Breast epithelium (tissue), 4 donors: Measurements from ENCODE around the gene ETS2. TPM values are rescaled to one million over a fixed set of nuclear protein-coding genes. Genes with fewer than 3 reads are reported as not detected.

ENCODE experiments used
- DNase-seq, 2 donors: peaks; one replicate each; pipeline ENCODE4 v3.0.0-alpha.2; 2019; ENCODE audit warnings: low spot score in 2 of 2
- H3K27ac ChIP-seq, 2 donors: fragments of 200-600 bp; sonication (generic) in 1 of 2; one replicate each; pipeline ENCODE4 v1.5.1; 2016 to 2019; ENCODE audit warnings: mild to moderate bottlenecking in 1 of 2
- H3K27me3 ChIP-seq, 2 donors: fragments of 200-600 bp; sonication (generic) in 1 of 2; one replicate each; pipeline versions ENCODE4 v1.5.1 to v1.6.0; 2017 to 2019; ENCODE audit warnings: control low read depth in 1 of 2, mild to moderate bottlenecking in 1 of 2
- H3K36me3 ChIP-seq: fragments of 200-600 bp; one replicate; pipeline ENCODE4 v1.5.1; 2019
- H3K4me1 ChIP-seq, 2 donors: fragments of 200-600 bp; sonication (generic); one replicate each; pipeline ENCODE4 v1.5.1; 2016 to 2019; ENCODE audit warnings: control low read depth in 1 of 2
- H3K4me3 ChIP-seq, 3 donors: fragments of 200-600 bp; sonication (generic); 1 replicate in 2 of 3; 2 replicates in 1 of 3; pipeline ENCODE4 v1.5.1; 2016 to 2019; ENCODE audit warnings: mild to moderate bottlenecking in 3 of 3, moderate library complexity in 2 of 3
- H3K9me3 ChIP-seq, 2 donors: fragments of 200-600 bp; sonication (generic) in 1 of 2; one replicate each; pipeline ENCODE4 v1.5.1; 2016 to 2019; ENCODE audit warnings: control low read depth in 1 of 2
- POLR2A ChIP-seq: fragments of 450-650 bp; IDR thresholded peaks from one replicate; pipeline ENCODE4 v1.6.1; 2016; ENCODE audit warnings: antibody characterized with exemption, mild to moderate bottlenecking, moderate library complexity
- POLR2AphosphoS5 ChIP-seq, 3 donors: sonication (generic); formaldehyde crosslinking; IDR thresholded peaks; one replicate each; pipeline ENCODE4 v1.6.1; 2017; ENCODE audit warnings: antibody characterized with exemption in 3 of 3
- intact Hi-C: fragments of 100-400 bp; cut with DNase I; formaldehyde crosslinking; loops from one replicate; pipeline ENCODE4 v1.15.1; 2023; ENCODE audit warnings: low total_unique reads
- total RNA-seq, 3 donors: library from RNA; depleted of rRNA; stranded (reverse); fragments of >200 nt; gene quantifications; one replicate each; pipeline ENCODE4 v1.1.0, GENCODE V29; 2016
- TF ChIP-seq, protein P1 (sequence below), 3 donors: fragments of 450-650 bp; IDR thresholded peaks; one replicate each; pipeline ENCODE4 v1.5.1; 2016 to 2017; ENCODE audit warnings: antibody characterized with exemption in 3 of 3, mild to moderate bottlenecking in 3 of 3, moderate library complexity in 3 of 3

ETS2 gene
- total RNA-seq, 3 donors from 2014 or later, result 48.0 to 60.0 (median 57.5) TPM

DNA sequence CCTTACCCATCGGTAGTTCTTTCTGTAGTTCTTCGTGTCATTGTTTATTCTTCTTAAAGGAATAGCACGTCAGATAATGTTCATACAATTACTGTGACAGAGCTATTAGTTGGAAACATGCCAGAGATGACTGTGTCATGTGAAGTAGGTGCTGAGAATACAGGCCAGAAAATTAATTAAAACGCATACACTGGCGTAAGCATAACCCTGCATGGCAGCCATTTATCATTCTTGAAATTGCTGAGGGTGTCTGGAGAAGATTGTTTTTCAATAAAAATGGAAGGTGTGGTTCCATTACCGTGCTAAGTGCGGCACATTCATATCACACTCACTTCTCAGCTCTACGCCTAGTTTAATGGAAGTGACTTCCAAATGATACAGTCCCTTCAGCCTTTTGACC is 7.8 kb downstream of the ETS2 start:
- no peak overlapping the region for H3K27ac ChIP-seq
- intact Hi-C loops, result no loop called here
- H3K4me1 ChIP-seq, result no peaks in the 10 kb centered on the region
- H3K9me3 ChIP-seq, result no peaks in the 10 kb centered on the region
- no peak for DNase-seq
- H3K4me3 ChIP-seq, result no peak overlapping the region
- TF ChIP-seq POLR2A (no peak), POLR2AphosphoS5 (IDR thresholded peaks at IDR 0.05) (no peak)
- TF ChIP-seq, protein P1, sequence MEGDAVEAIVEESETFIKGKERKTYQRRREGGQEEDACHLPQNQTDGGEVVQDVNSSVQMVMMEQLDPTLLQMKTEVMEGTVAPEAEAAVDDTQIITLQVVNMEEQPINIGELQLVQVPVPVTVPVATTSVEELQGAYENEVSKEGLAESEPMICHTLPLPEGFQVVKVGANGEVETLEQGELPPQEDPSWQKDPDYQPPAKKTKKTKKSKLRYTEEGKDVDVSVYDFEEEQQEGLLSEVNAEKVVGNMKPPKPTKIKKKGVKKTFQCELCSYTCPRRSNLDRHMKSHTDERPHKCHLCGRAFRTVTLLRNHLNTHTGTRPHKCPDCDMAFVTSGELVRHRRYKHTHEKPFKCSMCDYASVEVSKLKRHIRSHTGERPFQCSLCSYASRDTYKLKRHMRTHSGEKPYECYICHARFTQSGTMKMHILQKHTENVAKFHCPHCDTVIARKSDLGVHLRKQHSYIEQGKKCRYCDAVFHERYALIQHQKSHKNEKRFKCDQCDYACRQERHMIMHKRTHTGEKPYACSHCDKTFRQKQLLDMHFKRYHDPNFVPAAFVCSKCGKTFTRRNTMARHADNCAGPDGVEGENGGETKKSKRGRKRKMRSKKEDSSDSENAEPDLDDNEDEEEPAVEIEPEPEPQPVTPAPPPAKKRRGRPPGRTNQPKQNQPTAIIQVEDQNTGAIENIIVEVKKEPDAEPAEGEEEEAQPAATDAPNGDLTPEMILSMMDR (IDR thresholded peaks at IDR 0.05), result no peak
- H3K36me3 ChIP-seq, result peaks cover 4% of the 10 kb centered on the region
- H3K27me3 ChIP-seq, result no peaks in the 10 kb centered on the region

DNA sequence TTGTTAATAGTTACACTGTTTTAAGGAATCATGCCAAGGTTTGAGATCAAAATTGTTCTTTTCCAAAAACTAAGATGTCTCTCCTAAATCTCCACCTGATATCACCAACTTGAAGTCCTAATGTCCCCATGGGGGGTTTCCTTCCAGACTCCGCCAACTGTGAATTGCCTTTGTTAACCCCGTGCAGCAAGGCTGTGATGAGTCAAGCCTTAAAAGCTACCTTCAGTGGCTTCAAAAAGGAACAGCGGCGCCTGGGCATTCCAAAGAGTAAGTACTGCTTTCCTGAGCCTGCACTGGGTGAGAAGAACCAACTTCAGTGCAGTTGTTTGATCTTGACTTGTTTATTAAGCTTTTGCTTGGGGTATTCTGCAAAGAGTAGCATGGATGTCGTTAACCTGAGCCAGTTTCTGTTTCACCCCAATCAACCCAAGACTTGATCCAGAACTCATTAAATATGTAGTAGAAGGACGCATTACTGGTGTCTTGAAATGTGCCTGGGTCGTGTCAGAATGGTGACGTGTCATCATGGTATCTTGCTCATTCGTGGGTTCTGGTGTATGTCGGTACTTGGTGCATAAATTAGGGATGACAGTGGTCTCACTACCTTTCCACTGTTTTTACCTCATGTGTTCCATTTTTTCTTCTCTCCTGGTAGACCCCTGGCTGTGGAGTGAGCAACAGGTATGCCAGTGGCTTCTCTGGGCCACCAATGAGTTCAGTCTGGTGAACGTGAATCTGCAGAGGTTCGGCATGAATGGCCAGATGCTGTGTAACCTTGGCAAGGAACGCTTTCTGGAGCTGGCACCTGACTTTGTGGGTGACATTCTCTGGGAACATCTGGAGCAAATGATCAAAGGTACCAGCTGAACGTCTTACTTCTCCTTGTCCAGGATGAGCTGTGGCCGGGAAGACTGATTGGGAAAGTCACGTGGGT is 8.7 kb downstream of the ETS2 start:
- Histone ChIP-seq H3K4me3 (no peak overlapping the region), H3K27ac (no peak overlapping the region), H3K27me3 (no peaks in the 10 kb centered on the region), H3K9me3 (no peaks in the 10 kb centered on the region), H3K36me3 (peaks cover 4% of the 10 kb centered on the region), H3K4me1 (no peaks in the 10 kb centered on the region)
- no peak for DNase-seq
- intact Hi-C loops, result no loop called here
- TF ChIP-seq POLR2A (no peak), POLR2AphosphoS5 (IDR thresholded peaks at IDR 0.05) (no peak)
- TF ChIP-seq, protein P1 (IDR thresholded peaks at IDR 0.05), result no peak

DNA sequence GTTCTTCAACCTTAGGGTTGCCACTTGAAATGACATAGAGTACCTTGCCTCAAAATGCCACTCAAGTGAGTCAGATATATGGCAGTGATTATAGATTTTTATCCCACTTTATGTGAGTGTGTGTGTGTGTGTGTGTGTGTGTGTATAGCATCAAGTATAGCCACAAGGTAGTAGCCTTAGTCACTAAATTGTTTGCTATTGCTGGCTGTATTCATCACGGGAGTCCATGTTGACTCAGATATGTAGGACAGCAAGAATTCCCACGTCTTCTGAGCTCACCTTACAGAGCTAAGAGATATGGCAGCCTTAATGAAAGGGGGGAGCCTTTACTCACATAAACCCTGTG is 9.3 kb downstream of the ETS2 start:
- intact Hi-C loops, result no loop called here
- no peaks in the 10 kb centered on the region for H3K4me1 ChIP-seq

DNA sequence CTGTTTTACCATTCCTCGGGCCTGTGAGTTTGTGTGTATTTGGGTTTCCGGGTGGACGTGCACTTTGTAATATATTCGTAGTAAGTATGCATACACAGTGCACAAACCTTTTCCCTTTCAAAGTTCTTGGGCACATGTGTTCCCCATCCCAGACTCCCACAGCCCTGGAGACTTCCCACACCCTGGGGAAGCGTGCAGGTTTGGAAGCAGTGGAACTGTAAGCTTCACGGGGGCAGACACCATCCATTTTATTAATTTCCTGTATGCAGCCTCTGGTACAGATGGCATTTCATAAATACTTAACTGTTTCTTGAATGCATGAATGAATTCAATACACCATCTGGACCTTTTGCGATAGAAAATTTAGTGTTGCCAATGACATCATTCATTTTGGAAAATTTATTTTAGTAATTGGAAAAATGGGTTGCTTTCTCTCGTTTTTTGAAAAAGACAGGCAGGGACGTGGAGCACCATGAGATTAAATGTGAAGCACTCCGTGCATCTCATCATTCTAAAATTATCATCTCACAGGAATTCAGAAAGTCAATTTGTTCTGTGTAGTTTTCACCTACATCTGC is 10.8 kb downstream of the ETS2 start:
- Histone ChIP-seq H3K4me3 (no peak overlapping the region), H3K27ac (no peak overlapping the region), H3K27me3 (no peaks in the 10 kb centered on the region), H3K4me1 (no peaks in the 10 kb centered on the region), H3K36me3 (peaks cover 4% of the 10 kb centered on the region), H3K9me3 (no peaks in the 10 kb centered on the region)
- TF ChIP-seq, protein P1 (IDR thresholded peaks at IDR 0.05), result no peak
- TF ChIP-seq POLR2A (no peak), POLR2AphosphoS5 (IDR thresholded peaks at IDR 0.05) (no peak)
- DNase-seq, result no peak
- intact Hi-C loops, result no loop called here

More for the DNA sequence above, 9.3 kb downstream of the ETS2 start:
- no peak overlapping the region for H3K4me3 ChIP-seq
- H3K27me3 ChIP-seq, result no peaks in the 10 kb centered on the region
- DNase-seq, result no peak
- H3K36me3 ChIP-seq, result peaks cover 4% of the 10 kb centered on the region
- no peak overlapping the region for H3K27ac ChIP-seq
- no peaks in the 10 kb centered on the region for H3K9me3 ChIP-seq
- TF ChIP-seq, protein P1 (IDR thresholded peaks at IDR 0.05), result no peak
- TF ChIP-seq POLR2AphosphoS5 (IDR thresholded peaks at IDR 0.05), result no peak
- no peak for TF ChIP-seq POLR2A
